Testis (tissue), 2 donors: ENCODE results near the gene IGSF21.

Experiments used
- CTCF ChIP-seq, 3 experiments: fragments of 450-650 bp in 2 of 3; fragments of 200-600 bp in 1 of 3; sonication (generic) in 1 of 3; IDR thresholded peaks; one replicate each; pipeline ENCODE4 v1.5.1; 2016 to 2019; ENCODE audit warnings: antibody characterized with exemption in 3 of 3, mild to moderate bottlenecking in 2 of 3, moderate library complexity in 1 of 3
- POLR2A ChIP-seq: fragments of 450-650 bp; IDR thresholded peaks from one replicate; pipeline ENCODE4 v1.6.1; 2017; ENCODE audit warnings: antibody characterized with exemption, mild to moderate bottlenecking, moderate library complexity

- no peak for TF ChIP-seq POLR2A
- no peak for TF ChIP-seq CTCF (IDR thresholded peaks at IDR 0.05)
Observed at GRCh38 chr1:18411321-18411720, 303.7 kb downstream of the IGSF21 start.
